IPS-11a (cell line): ENCODE data around the gene CADPS2.

Experiments used
- H3K4me3 ChIP-seq: one replicate; pipeline ENCODE4 v1.5.1; 2013; ENCODE audit warnings: low read depth, low read length, control low read depth

The CADPS2 gene

GRCh38 chr7:122886357-122887081 lies at the start of gene CADPS2:
Gene CADPS2, minus strand, starts transcription at chr7:122886460. Its CDS starts 123 bp downstream, at chr7:122886337.
- peak within 1 kb of the TSS; percentile 75 for H3K4me3 ChIP-seq

- no peak overlapping the region for H3K4me3 ChIP-seq
These were observed 49.4 kb upstream of the CADPS2 start for GRCh38 chr7:122935620-122936019.

GRCh38 chr7:122919643-122920181 lies 33.5 kb upstream of the CADPS2 start:
- H3K4me3 ChIP-seq: no peak overlapping the region

GRCh38 chr7:122914812-122915211 lies 28.6 kb upstream of the CADPS2 start:
- no peak overlapping the region for H3K4me3 ChIP-seq

- H3K4me3 ChIP-seq: no peak overlapping the region
These were observed 27.3 kb upstream of the CADPS2 start for GRCh38 chr7:122913608-122914007.

GRCh38 chr7:122902751-122903495 lies 16.7 kb upstream of the CADPS2 start:
- no peak overlapping the region for H3K4me3 ChIP-seq

- no peak overlapping the region for H3K4me3 ChIP-seq
These were observed 15.0 kb upstream of the CADPS2 start for GRCh38 chr7:122901250-122901649.

GRCh38 chr7:122896509-122896908 lies 10.2 kb upstream of the CADPS2 start:
- H3K4me3 ChIP-seq: no peak overlapping the region

GRCh38 chr7:122893486-122893885 lies 7.2 kb upstream of the CADPS2 start:
- H3K4me3 ChIP-seq: no peak overlapping the region

- no peak overlapping the region for H3K4me3 ChIP-seq
These were observed 2.9 kb upstream of the CADPS2 start for GRCh38 chr7:122889116-122889515.

- H3K4me3 ChIP-seq: no peak overlapping the region
These were observed 1.6 kb upstream of the CADPS2 start for GRCh38 chr7:122887848-122888247.

- peak overlapping the region; percentile 75 for H3K4me3 ChIP-seq
These were observed 938 bp upstream of the CADPS2 start for GRCh38 chr7:122887198-122887597.

GRCh38 chr7:122885583-122886356 lies 490 bp downstream of the CADPS2 start:
- peak overlapping the region; percentile 75 for H3K4me3 ChIP-seq

- no peak overlapping the region for H3K4me3 ChIP-seq
These were observed 2.1 kb downstream of the CADPS2 start for GRCh38 chr7:122884186-122884585.

- H3K4me3 ChIP-seq: no peak overlapping the region
These were observed 3.1 kb downstream of the CADPS2 start for GRCh38 chr7:122883049-122883680.

- no peak overlapping the region for H3K4me3 ChIP-seq
These were observed 4.9 kb downstream of the CADPS2 start for GRCh38 chr7:122881324-122881723.

- H3K4me3 ChIP-seq: no peak overlapping the region
These were observed 17.0 kb downstream of the CADPS2 start for GRCh38 chr7:122869260-122869659.

GRCh38 chr7:122867471-122867980 lies 18.7 kb downstream of the CADPS2 start:
- H3K4me3 ChIP-seq: no peak overlapping the region

- no peak overlapping the region for H3K4me3 ChIP-seq
These were observed 21.4 kb downstream of the CADPS2 start for GRCh38 chr7:122864838-122865237.

GRCh38 chr7:122864016-122864415 lies 22.2 kb downstream of the CADPS2 start:
- no peak overlapping the region for H3K4me3 ChIP-seq

- H3K4me3 ChIP-seq: no peak overlapping the region
These were observed 27.9 kb downstream of the CADPS2 start for GRCh38 chr7:122858320-122858719.
